Activated CD8-positive, alpha-beta memory T cell treated with anti-CD3 and anti-CD28 coated beads, Interleukin-2, amount 10 ng/mL, durations not matched to agents 7 days and 5 days (primary cell): ENCODE results near the gene DAZAP1. TPM values are rescaled to one million over a fixed set of nuclear protein-coding genes. Genes with fewer than 3 reads are reported as not detected.

Source experiments
- ATAC-seq: fragments of 150-1000 bp; cut with Tn5 transposase; one replicate; pipeline ENCODE4 v1.10.0; 2021; ENCODE audit warnings: moderate library complexity
- CTCF ChIA-PET: fragments of 350-600 bp; sonication (Branson Sonifier 250); formaldehyde crosslinking; loops from one replicate; lab custom pipeline; 2021; ENCODE audit warnings: antibody characterized with exemption; lab: Charles Lee
- DNase-seq: peaks from one replicate; pipeline ENCODE4 v3.0.0-alpha.2; 2020
- H3K27ac Mint-ChIP-seq: one replicate; pipeline ENCODE4 v1.8.0; 2021; ENCODE audit warnings: mild to moderate bottlenecking, mixed read lengths
- H3K27me3 Mint-ChIP-seq: one replicate; pipeline ENCODE4 v1.8.0; 2021; ENCODE audit warnings: mixed read lengths
- H3K36me3 Mint-ChIP-seq: one replicate; pipeline ENCODE4 v1.8.0; 2021; ENCODE audit warnings: mild to moderate bottlenecking, mixed read lengths
- H3K4me1 Mint-ChIP-seq: one replicate; pipeline ENCODE4 v1.8.0; 2021; ENCODE audit warnings: mixed read lengths
- H3K4me3 Mint-ChIP-seq: one replicate; pipeline ENCODE4 v1.8.0; 2021; ENCODE audit warnings: mild to moderate bottlenecking, moderate library complexity, mixed read lengths
- H3K9me3 Mint-ChIP-seq: one replicate; pipeline ENCODE4 v1.8.0; 2022; ENCODE audit warnings: low read depth, mixed read lengths
- total RNA-seq, 2 experiments: library from RNA; stranded (reverse); gene quantifications; one replicate each; pipeline ENCODE4 v1.2.3, GENCODE V29; 2021

Gene DAZAP1
- total RNA-seq, 2 experiments from 2014 or later = 275 to 283 TPM

DNA sequence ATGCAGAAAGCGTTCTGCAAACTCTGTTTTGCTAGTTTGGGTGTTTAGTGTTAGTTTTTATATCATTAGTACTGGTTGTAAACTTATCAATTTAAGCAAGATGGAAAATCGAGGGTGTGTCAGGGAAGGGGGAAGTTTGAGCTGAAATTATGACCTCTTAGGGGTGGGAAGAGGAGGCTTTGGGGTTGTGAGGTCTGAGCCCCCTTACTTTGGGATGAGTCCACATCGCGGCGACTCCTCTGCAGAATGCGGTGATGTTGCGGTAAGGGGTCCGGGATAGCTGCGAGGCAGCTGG, 24.4 kb upstream of the DAZAP1 start:
- CTCF ChIA-PET = interaction anchor here (1.0 to 2.5 kb wide), 12 partner anchors 8 to 138 kb away, joined by 3 to 12 read pairs (median 4); partner anchors contain the start of gene CIRBP
- peaks cover 21% of the 10 kb centered on the region for H3K4me1 Mint-ChIP-seq
- peak overlapping the region; percentile 95 for H3K27ac Mint-ChIP-seq
- peaks cover 6% of the 10 kb centered on the region for H3K27me3 Mint-ChIP-seq
- H3K36me3 Mint-ChIP-seq = peaks cover 4% of the 10 kb centered on the region
- DNase-seq = no peak
- no peaks in the 10 kb centered on the region for H3K9me3 Mint-ChIP-seq
- ATAC-seq = no peak
- peak overlapping the region; percentile 89 for H3K4me3 Mint-ChIP-seq

DNA sequence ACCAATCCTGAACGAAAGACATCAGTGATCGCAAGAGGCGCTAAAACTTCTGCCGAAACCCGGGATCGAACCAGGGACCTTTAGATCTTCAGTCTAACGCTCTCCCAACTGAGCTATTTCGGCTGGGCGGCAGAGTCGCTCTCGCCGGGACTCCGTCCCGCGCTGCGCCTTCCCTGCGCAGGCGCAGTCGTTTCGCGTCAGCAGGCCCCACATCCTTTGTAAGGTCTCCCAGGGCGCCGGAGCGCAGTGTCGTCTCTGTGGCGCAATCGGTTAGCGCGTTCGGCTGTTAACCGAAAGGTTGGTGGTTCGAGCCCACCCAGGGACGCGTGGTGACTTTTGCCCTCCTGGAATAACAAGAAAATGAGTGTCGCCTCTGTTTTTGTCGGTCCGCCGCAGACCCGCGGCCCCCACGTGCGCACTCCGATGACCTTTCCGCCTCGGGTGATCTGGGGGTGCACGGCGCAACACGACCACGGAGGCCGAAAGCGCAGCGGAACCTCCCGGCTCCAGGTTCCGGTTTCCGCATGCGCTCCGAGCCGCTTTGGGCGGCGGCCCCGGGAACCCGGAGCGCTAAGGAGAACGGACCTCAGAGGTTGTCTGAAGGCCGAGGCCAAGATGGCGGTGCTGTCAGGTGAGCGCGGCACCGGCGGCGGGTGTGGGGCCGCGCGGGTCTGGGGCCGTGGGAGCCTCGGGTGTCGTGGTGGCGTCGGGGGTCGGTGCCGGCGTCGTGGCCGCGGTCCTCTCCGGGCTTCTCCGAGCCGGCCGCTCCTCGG, 23.9 kb upstream of the DAZAP1 start, which contains the start of gene NDUFS7:
NDUFS7 (plus strand) TSS at position 596 of the 773 bp plus-strand sequence; CDS start at position 616, 20 bp downstream.
- peak; percentile 94 for DNase-seq
- Mint-ChIP-seq H3K4me3 (peak within 1 kb of the TSS; percentile 89), H3K4me1 (peaks cover 21% of the 10 kb centered on the region), H3K36me3 (peaks cover 7% of the 10 kb centered on the region), H3K27me3 (peaks cover 6% of the 10 kb centered on the region), H3K9me3 (no peaks in the 10 kb centered on the region), H3K27ac (peak within 1 kb of the TSS; percentile 95)
- CTCF ChIA-PET = interaction anchor here (1.0 to 2.5 kb wide), 12 partner anchors 8 to 139 kb away, joined by 3 to 12 read pairs (median 4); partner anchors contain the start of gene CIRBP
- peak; percentile 90 for ATAC-seq

DNA sequence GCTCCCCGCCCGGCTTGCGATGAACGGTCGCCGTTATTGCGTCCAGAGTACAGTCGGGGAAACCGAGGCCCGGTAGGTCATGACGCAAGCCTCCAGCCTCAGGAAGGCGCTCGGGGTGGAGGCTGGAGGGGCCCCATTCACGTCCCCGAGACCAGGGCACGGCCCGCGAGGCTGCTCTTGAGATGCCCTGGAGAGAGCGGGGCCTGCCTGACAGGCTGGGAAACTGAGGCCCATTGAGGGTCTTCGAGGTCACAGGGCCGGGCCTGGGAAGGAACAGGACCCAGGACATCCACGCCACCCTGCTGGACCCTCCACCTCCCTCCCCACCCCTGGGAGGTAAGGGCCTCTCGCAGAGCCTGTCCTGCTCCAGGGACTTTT, 23.3 kb upstream of the DAZAP1 start:
- H3K4me3 Mint-ChIP-seq = peak overlapping the region; percentile 89
- peaks cover 12% of the 10 kb centered on the region for H3K36me3 Mint-ChIP-seq
- peaks cover 6% of the 10 kb centered on the region for H3K27me3 Mint-ChIP-seq
- ATAC-seq (no peak), DNase-seq (no peak)
- peaks cover 3% of the 10 kb centered on the region for H3K9me3 Mint-ChIP-seq
- peaks cover 21% of the 10 kb centered on the region for H3K4me1 Mint-ChIP-seq
- CTCF ChIA-PET = no interaction called here
- H3K27ac Mint-ChIP-seq = peak overlapping the region; percentile 82

DNA sequence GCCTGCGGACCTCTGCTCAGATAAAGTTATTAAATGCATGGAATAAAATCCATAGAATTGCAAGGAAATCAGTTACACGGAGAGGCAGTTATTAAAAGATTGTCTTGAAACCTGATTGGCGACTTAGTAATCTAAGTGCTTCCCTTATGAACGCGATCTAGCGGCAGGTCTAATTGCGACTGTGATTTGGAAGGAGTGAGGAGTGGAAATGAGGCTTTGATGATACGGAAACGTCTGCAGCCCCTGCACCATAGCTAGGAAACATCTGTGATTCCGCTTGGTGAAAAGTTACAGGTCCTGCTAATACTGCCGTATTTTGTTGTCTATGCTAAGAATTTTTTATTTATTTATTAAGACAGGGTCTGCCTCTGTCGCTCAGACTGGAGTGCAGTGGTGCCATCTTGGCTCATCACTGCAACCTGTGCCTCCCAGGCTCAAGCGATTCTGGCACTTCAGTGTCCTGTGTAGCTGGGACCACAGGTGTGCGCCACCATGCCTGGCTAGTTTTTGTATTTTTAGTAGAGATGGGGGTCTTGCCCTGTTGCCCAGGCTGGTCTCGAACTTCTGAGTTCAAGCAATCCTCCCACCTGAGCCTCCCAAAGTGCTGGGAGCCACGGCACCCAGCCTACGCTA, 22.8 kb upstream of the DAZAP1 start:
- peaks cover 6% of the 10 kb centered on the region for H3K27me3 Mint-ChIP-seq
- peaks cover 21% of the 10 kb centered on the region for H3K4me1 Mint-ChIP-seq
- ATAC-seq (no peak), DNase-seq (no peak)
- peak overlapping the region; percentile 89 for H3K4me3 Mint-ChIP-seq
- H3K9me3 Mint-ChIP-seq = peaks cover 3% of the 10 kb centered on the region
- H3K27ac Mint-ChIP-seq = peak overlapping the region; percentile 82
- H3K36me3 Mint-ChIP-seq = peaks cover 17% of the 10 kb centered on the region
- CTCF ChIA-PET = no interaction called here

DNA sequence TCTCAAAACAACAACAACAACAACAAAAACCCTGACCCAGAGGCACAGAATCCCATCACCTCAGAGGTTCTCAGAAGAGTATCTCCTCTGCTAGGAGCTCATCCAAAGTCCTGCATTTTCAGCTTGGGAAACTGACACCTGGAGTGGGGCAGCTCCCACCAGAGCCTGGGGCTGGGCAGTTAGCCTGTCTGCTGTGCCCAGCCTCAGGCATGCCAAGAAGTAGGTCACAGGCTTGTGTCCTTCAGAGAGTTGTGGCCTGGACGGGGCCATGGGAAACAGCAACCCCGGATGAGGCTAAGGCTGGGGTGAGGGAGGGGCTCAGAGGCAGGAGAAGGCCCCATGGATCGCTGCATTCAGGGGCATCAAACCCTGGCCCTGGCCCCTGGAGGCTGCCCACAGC, 21.6 kb upstream of the DAZAP1 start:
- CTCF ChIA-PET = interaction anchor here (1.1 to 1.2 kb wide), 2 partner anchors 13 to 20 kb away, joined by 3 read pairs; no protein-coding TSS in a partner anchor
- Mint-ChIP-seq H3K4me1 (peaks cover 21% of the 10 kb centered on the region), H3K4me3 (peak overlapping the region; percentile 9), H3K9me3 (peaks cover 3% of the 10 kb centered on the region), H3K36me3 (peaks cover 18% of the 10 kb centered on the region), H3K27me3 (peaks cover 6% of the 10 kb centered on the region), H3K27ac (no peak overlapping the region)
- ATAC-seq = no peak
- no peak for DNase-seq

DNA sequence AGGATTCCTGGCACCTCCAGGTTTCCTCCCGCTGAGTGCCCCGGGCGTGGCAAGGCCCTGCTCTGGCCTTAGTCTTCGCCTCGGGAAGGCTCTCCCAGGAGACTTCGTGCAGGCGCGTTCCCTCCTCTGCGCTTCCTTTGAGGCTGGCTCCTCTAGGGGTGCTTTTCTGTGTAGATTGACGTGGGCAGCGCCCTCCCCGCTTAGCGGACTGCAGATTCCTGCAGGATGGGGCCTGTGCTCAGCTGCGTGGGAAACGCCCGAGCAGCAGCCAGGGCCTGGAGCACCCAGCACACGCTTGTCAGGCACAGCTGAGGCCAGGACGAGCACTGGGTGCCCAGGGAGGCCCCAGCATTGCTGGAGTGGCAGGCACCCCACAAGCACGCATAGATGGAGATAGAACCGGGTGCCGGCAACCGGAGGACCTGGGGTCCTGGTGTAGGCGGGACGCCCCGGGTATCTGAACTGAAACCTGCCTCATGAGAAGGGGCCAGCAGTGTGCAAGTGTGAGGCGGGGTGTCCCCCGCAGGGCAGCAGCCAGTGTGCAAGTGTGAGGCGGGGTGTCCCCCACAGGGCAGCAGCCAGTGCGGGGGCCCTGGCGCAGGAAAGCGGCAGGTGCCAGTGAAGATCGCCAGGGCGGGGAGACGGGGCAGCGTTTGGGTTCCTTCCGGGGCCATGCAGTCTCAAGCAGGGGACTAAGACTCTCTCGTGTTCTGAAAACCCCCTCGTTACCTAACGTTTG, 20.3 kb upstream of the DAZAP1 start:
- CTCF ChIA-PET = no interaction called here
- DNase-seq (no peak), ATAC-seq (no peak)
- Mint-ChIP-seq H3K27me3 (peaks cover 6% of the 10 kb centered on the region), H3K27ac (no peak overlapping the region), H3K4me1 (peaks cover 21% of the 10 kb centered on the region), H3K9me3 (peaks cover 3% of the 10 kb centered on the region), H3K4me3 (no peak overlapping the region), H3K36me3 (peaks cover 20% of the 10 kb centered on the region)

DNA sequence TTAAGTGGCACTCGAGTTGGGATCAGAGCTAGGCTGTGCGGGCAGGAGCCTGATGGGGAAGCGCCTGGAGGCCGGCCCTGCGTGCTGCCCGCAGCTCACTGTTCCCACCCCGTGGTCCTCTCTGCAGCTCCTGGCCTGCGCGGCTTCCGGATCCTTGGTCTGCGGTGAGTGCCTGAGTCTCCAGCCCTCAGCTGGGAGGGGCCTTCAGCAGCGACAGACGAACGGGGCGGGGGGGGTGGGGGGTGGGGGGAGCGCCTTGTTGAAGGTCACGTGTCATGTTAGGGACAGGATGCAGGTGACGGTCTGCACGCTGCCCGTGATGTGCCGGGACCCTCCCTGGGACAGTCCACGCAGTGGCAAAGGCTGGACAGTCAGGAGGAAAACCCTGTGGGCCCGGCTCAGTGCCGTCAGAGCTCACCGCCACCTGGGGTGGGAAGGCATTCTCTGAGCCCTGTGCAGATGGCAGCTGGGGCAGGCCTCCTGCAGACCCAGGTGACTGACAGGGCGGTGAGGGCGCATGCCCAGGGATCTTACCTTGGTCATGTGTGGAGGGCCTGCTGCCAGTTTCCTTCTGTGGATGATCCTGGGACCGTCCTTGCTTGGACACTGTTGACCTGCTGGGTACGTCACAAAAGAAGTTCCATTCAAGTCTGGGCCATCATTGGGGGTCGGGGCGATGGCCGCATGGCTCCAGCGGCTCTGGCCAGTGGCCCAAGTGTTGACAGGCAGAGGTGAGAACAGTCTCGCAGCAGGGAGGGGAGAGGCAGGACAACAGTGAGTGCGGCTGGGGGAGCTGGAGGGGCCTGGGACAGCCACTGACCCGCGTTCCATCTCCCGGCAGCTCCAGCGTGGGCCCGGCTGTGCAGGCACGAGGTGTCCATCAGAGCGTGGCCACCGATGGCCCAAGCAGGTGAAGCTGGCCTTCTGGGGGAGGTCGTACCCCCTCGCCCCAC, 19.4 kb upstream of the DAZAP1 start:
- peaks cover 18% of the 10 kb centered on the region for H3K4me1 Mint-ChIP-seq
- no peak overlapping the region for H3K27ac Mint-ChIP-seq
- H3K27me3 Mint-ChIP-seq = peaks cover 6% of the 10 kb centered on the region
- ATAC-seq (no peak), DNase-seq (no peak)
- no peak overlapping the region for H3K4me3 Mint-ChIP-seq
- CTCF ChIA-PET = no interaction called here
- peaks cover 3% of the 10 kb centered on the region for H3K9me3 Mint-ChIP-seq
- H3K36me3 Mint-ChIP-seq = peaks cover 20% of the 10 kb centered on the region

DNA sequence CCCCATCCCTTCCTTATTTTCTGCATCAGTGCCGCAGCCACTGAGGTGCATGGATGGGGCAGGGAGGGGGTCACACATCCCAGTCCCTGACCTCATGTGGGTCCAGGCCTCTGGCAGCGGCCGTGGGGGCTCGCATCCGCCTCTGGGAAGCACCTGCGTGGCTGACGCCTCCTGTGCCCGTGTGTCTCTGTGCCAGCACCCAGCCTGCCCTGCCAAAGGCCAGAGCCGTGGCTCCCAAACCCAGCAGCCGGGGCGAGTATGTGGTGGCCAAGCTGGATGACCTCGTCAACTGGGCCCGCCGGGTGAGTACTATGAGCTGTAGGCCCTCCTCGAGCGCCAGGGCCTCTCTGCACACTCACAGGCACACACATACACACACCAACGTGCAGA, 18.8 kb upstream of the DAZAP1 start:
- H3K4me3 Mint-ChIP-seq = no peak overlapping the region
- peaks cover 3% of the 10 kb centered on the region for H3K9me3 Mint-ChIP-seq
- no peak for ATAC-seq
- H3K27ac Mint-ChIP-seq = no peak overlapping the region
- no peaks in the 10 kb centered on the region for H3K27me3 Mint-ChIP-seq
- H3K36me3 Mint-ChIP-seq = peaks cover 18% of the 10 kb centered on the region
- H3K4me1 Mint-ChIP-seq = peaks cover 13% of the 10 kb centered on the region
- no peak for DNase-seq
- CTCF ChIA-PET = no interaction called here

DNA sequence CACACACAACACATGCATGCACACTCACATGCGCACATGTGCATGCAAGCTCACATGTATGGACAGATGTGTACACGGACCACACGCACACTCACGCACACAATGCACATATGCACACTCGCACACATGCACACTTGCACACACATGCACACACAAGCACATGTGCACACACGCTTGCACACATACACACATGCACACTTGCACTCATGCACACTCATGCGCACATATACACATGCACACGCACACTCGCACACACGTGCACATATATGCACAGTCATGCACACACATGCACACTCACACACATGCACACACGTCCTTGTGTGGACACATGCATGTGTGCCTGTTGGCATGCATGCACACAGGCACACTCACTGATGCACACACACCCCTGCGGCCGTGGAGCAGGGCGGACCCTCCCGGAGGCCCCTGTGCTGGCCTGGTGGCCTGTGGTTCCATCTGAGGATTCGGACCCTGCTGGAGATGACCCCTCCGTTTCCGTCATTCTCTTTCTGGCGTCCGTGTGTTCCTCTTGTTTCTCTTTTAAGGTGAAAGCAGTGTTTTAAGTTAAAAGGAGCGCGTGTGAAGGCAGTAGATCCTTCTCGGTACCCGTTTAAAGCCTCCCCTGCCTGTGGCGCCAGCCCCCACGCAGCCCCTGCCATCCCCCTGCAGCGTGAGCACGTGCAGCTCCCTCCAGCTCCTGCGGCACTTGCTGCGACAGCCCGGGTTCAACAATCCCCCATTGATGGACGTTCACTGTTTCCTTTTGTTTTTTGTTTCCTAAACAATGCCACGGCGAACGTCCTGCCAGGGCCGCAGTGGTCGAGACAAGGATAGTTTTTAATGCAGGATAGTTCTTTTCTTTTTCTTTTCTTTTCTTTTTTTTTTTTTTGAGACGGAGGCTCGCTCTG, 18.1 kb upstream of the DAZAP1 start:
- H3K9me3 Mint-ChIP-seq = peaks cover 3% of the 10 kb centered on the region
- peaks cover 13% of the 10 kb centered on the region for H3K4me1 Mint-ChIP-seq
- no peak overlapping the region for H3K27ac Mint-ChIP-seq
- no peaks in the 10 kb centered on the region for H3K27me3 Mint-ChIP-seq
- CTCF ChIA-PET = no interaction called here
- H3K36me3 Mint-ChIP-seq = peaks cover 18% of the 10 kb centered on the region
- DNase-seq (no peak), ATAC-seq (no peak)
- H3K4me3 Mint-ChIP-seq = no peak overlapping the region

DNA sequence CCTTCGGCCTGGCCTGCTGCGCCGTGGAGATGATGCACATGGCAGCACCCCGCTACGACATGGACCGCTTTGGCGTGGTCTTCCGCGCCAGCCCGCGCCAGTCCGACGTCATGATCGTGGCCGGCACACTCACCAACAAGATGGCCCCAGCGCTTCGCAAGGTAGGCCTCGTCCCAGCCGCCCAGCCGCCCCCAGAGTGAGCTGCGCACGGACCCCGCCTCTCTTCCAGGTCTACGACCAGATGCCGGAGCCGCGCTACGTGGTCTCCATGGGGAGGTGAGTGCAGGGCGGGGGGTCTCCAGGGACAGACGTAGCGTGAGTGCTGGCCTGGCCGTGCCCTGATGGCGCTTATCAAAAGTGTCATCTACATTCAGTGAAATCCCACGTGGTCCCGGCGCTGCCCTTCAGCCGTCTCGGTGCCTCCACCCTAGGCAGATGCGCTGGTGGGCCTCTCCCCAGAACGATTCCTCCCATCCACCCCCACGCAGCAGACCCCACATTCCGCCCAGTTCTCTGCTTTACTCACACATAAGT, 16.4 kb upstream of the DAZAP1 start:
- Mint-ChIP-seq H3K27me3 (no peaks in the 10 kb centered on the region), H3K4me1 (peaks cover 2% of the 10 kb centered on the region), H3K36me3 (peaks cover 18% of the 10 kb centered on the region), H3K4me3 (no peak overlapping the region), H3K27ac (no peak overlapping the region), H3K9me3 (peaks cover 3% of the 10 kb centered on the region)
- ATAC-seq (no peak), DNase-seq (no peak)
- CTCF ChIA-PET = no interaction called here

DNA sequence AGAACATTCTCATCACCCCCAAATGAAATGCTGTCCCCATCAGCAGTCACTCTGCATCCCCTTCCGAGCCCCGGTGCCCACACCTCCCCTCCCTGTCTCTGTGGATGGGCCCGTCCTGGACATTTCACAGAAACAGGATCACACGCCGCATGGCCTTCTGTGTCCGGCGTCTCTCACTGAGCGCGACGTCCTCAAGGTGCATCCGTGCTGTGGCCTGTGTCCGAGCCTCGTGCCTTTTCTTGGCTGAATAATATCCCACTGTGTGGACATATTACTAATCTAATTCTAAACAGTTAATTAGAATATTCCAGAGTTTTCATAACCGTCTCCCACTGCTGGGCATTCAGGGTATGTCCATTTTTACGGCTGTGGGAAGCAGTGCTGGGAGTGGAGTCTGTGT, 15.0 kb upstream of the DAZAP1 start:
- ATAC-seq (no peak), DNase-seq (no peak)
- no peak overlapping the region for H3K27ac Mint-ChIP-seq
- no peak overlapping the region for H3K4me3 Mint-ChIP-seq
- H3K36me3 Mint-ChIP-seq = peaks cover 16% of the 10 kb centered on the region
- no peaks in the 10 kb centered on the region for H3K27me3 Mint-ChIP-seq
- peaks cover 4% of the 10 kb centered on the region for H3K4me1 Mint-ChIP-seq
- CTCF ChIA-PET = no interaction called here
- peaks cover 3% of the 10 kb centered on the region for H3K9me3 Mint-ChIP-seq
